Measurements from ENCODE around the gene NEMP1. TPM values are rescaled to one million over a fixed set of nuclear protein-coding genes. Genes with fewer than 3 reads are reported as not detected.
A peak's percentile ranks its signal among the peaks of the same experiment; 100 is the strongest.

The NEMP1 gene
- total RNA-seq, 1 donor from 2014 or later = 32.0 TPM

DNA sequence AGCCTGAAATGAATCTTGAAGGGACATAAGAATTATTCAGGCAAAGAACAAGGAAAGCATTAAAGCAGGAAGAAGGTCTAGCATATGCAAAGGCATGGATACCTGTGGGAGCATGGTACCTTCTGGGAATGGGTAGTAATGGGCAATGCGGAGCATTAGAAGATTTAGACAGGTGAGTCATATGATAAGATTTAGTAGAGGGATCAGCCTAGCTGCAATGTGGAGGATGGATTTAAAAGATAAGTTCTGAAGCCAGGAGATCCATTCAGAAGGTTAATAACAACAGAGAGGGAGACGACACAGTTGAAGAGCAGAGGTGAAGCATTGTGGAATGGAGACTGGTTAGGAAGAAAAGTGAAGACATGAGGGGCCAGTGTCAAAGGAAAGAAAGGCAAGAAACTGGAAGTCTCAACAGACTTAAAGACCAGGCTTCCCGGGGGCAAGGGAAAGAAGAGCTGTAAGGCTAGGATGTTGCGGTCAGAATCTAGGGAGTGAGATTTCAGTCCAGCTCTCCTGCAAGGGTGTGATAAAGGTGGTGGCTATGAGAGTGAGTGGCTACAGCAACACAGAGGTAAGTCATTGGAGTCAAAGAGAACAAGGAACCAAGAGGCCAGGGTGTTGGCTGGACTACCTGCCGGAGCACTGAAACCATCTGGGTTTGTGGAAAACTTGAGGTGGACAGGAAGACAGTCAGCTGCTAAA lies 38.1 kb upstream of the NEMP1 start:
- H3K4me3 Mint-ChIP-seq = no peak overlapping the region
- no peak for DNase-seq (ENCODE audit: extremely low spot score, unreplicated experiment)
- peaks cover 10% of the 10 kb centered on the region for H3K4me1 Mint-ChIP-seq (ENCODE audit: unreplicated experiment)
- peaks cover 6% of the 10 kb centered on the region for H3K27me3 Mint-ChIP-seq
- no peak overlapping the region for H3K27ac Mint-ChIP-seq
- no peaks in the 10 kb centered on the region for H3K9me3 Mint-ChIP-seq
- no peaks in the 10 kb centered on the region for H3K36me3 Mint-ChIP-seq
- TF ChIP-seq, protein P1, sequence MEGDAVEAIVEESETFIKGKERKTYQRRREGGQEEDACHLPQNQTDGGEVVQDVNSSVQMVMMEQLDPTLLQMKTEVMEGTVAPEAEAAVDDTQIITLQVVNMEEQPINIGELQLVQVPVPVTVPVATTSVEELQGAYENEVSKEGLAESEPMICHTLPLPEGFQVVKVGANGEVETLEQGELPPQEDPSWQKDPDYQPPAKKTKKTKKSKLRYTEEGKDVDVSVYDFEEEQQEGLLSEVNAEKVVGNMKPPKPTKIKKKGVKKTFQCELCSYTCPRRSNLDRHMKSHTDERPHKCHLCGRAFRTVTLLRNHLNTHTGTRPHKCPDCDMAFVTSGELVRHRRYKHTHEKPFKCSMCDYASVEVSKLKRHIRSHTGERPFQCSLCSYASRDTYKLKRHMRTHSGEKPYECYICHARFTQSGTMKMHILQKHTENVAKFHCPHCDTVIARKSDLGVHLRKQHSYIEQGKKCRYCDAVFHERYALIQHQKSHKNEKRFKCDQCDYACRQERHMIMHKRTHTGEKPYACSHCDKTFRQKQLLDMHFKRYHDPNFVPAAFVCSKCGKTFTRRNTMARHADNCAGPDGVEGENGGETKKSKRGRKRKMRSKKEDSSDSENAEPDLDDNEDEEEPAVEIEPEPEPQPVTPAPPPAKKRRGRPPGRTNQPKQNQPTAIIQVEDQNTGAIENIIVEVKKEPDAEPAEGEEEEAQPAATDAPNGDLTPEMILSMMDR (conservative IDR thresholded peaks at IDR 0.05) = no peak

DNA sequence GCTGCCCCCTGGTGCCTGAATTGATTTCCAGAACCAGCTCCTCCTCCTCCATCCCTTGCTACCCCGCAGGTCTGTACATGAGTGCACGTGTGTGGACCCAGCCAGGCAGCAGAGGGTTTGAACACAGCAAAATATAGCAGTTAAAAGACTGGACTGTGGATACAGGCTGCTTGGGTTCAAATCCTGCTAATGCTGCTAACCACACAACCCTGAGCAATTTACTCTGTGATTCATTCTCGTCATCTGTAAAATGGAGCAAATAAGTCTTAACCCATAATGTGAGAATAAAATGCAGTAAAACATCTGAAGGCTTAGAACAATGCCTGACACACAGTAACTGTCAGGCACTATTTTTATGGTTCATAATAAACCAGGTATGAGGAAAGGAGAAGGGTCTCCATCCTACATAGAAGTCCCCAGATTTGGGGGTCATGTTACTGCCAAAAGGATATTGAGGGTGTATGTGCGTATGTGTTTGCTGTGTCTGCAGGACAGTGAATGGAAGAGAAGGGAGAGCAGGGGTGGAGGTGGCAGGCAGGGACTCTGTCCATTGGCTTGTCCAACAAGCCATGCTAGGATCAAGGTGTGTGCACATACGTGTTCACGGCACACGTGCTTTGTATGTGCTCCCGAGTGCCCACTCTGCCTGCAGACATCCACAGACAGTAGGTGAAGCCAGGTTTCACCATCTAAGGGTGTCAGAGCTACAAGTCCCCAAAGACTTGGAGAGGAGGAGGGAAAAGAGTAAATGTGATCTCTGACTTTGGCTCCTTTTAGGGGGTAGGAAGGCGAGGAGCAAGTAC lies 34.1 kb upstream of the NEMP1 start:
- Mint-ChIP-seq H3K27me3 (peaks cover 6% of the 10 kb centered on the region), H3K27ac (peak overlapping the region; percentile 99), H3K9me3 (no peaks in the 10 kb centered on the region), H3K4me1 (ENCODE audit: unreplicated experiment) (peaks cover 31% of the 10 kb centered on the region), H3K36me3 (no peaks in the 10 kb centered on the region), H3K4me3 (peak overlapping the region; percentile 96)
- DNase-seq (ENCODE audit: extremely low spot score, unreplicated experiment) = no peak
- TF ChIP-seq, protein P1 (conservative IDR thresholded peaks at IDR 0.05) = peak; percentile 95

DNA sequence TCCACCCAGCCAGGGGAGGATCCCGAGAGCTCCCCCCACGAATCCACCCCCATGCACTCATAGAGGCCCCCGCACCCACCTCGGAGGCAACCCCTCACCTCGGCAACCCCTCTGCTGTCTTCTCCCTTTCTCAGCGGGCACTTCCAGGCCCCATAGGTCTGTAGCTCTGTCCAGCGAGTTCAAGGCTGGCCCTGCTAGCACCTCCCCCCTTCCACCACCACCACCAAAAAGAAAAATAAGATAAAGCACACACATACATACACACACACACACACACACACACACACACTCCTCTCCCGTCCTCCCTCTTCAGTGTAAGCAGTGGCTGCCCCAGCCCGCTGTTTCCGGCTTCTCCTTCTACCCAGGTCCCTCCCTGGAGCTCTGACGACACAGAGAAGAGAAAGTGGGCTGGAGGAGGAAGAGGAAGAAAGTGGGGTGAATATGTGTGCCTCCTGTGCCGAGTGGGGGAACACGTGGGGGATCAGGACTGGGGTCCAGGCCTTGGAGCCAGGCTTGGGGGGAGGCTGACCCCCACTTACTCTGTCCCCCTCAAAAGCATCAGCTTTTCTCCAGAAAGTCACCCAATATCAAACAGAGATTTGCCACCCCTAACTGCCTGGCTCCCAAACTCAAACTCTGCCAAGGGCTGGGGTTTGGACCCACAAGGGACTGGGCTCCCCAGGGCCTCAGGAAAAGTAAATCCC lies 32.6 kb upstream of the NEMP1 start, which contains the start of gene STAT6:
STAT6 (minus strand) TSS at position 332 of the 704 bp plus-strand sequence. CDS start 3,084 bp downstream, outside the sequence.
- DNase-seq (ENCODE audit: extremely low spot score, unreplicated experiment) = no peak
- peaks cover 10% of the 10 kb centered on the region for H3K36me3 Mint-ChIP-seq
- peaks cover 31% of the 10 kb centered on the region for H3K4me1 Mint-ChIP-seq (ENCODE audit: unreplicated experiment)
- TF ChIP-seq, protein P1 (conservative IDR thresholded peaks at IDR 0.05) = no peak
- no peaks in the 10 kb centered on the region for H3K9me3 Mint-ChIP-seq
- H3K27ac Mint-ChIP-seq = peak within 1 kb of the TSS; percentile 99
- peak within 1 kb of the TSS; percentile 96 for H3K4me3 Mint-ChIP-seq
- peaks cover 4% of the 10 kb centered on the region for H3K27me3 Mint-ChIP-seq

DNA sequence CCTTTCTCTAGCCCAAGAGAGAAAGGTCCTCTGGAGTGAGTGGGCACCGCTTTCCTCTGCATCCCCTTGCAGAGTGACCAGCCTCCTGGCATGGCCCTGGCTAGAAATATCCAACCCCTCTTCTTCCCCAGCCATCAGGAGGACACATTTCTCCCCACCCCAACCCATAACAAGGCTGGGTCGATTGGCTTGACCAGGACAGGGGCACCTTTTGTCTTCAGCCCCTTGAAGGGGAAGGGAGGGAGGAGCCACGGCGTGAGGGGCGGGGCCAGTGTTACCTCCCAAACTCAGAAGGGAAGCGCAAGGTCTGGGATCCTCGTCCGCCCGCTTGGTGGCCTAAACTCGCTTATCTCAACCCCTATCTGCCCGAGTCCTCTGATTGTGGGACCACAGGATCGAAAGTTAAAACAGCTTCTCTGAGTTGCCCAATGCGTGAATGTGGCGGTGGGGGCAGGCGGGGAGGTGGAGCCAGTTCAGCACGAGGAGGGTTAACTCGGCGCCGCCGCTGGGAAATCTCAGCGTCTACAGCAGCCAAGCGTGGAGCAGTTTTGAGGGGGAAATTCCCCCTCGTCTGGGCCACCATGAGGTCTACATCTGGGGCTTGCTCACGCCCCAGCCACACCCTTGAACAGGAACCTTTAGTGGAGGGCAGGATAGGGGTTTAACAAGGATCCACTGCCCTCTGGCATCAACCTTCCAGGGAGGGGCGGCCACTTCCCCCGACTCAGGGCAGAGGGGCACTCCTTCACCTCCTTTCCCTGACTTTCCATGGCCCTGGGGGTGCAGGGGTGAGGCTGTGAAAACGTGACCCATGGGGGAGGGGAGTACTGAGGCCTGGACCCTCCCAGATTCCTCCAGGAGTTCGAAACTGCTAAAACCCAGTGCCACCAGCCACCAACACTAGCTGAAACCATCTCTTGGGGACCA lies 31.8 kb upstream of the NEMP1 start:
- no peak for DNase-seq (ENCODE audit: extremely low spot score, unreplicated experiment)
- H3K9me3 Mint-ChIP-seq = no peaks in the 10 kb centered on the region
- peak overlapping the region; percentile 99 for H3K27ac Mint-ChIP-seq
- H3K4me1 Mint-ChIP-seq (ENCODE audit: unreplicated experiment) = peaks cover 31% of the 10 kb centered on the region
- H3K4me3 Mint-ChIP-seq = peak overlapping the region; percentile 96
- TF ChIP-seq, protein P1 (conservative IDR thresholded peaks at IDR 0.05) = peak; percentile 39
- peaks cover 10% of the 10 kb centered on the region for H3K36me3 Mint-ChIP-seq
- H3K27me3 Mint-ChIP-seq = peaks cover 4% of the 10 kb centered on the region

All from type B pancreatic cell (in vitro differentiated cells).